GM12878 (cell line): ENCODE results near the gene GRHL1. TPM values are rescaled to one million over a fixed set of nuclear protein-coding genes. Genes with fewer than 3 reads are reported as not detected.

ENCODE experiments used
- ATAC-seq: fragments of 200-7000 bp; cut with Tn5 transposase; 3 replicates; pipeline ENCODE4 v1.9.1; 2020; ENCODE audit warnings: mild to moderate bottlenecking, moderate library complexity
- BruUV-seq: library from RNA; stranded (reverse); fragments of 400-500 nt; replicated peaks from 2 replicates; lab custom pipeline; 2021; lab: Mats Ljungman, UMichigan
- CTCF ChIA-PET: fragments of 300-600 bp; sonication (Branson Sonifier 250); formaldehyde crosslinking; extraction: SDS; loops from one replicate; lab custom pipeline; 2021; ENCODE audit warnings: inconsistent platforms; lab: Yijun Ruan, JAX
- POLR2A ChIA-PET: fragments of 350-600 bp; formaldehyde crosslinking; extraction: SDS; loops from one replicate; lab custom pipeline; 2021; ENCODE audit warnings: inconsistent platforms; lab: Charles Lee
- RAD21 ChIA-PET: fragments of 300-600 bp; sonication (Branson Sonifier 250); formaldehyde crosslinking; loops from one replicate; lab custom pipeline; 2023; ENCODE audit warnings: antibody characterized with exemption; ENCODE audit not compliant: unreplicated experiment; lab: Charles Lee
- SMC1A ChIA-PET: fragments of 300-600 bp; sonication (Branson Sonifier 250); formaldehyde crosslinking; loops from one replicate; lab custom pipeline; 2023; ENCODE audit not compliant: unreplicated experiment, uncharacterized antibody; lab: Charles Lee
- DNase-seq: peaks from one replicate; pipeline ENCODE4 v3.0.0-alpha.2; 2011; ENCODE audit warnings: low read depth, low spot score
- FAIRE-seq: peaks from 3 replicates; lab custom pipeline; 2011; peaks lifted over from hg19 to GRCh38; lab: Jason Lieb, UNC
- H2AFZ ChIP-seq: 2 replicates; pipeline ENCODE4 v1.6.0; 2011; ENCODE audit warnings: low read depth, low read length, control low read depth; ENCODE audit not compliant: control insufficient read depth
- H3K27ac ChIP-seq: 2 replicates; pipeline ENCODE4 v1.5.1; 2011; ENCODE audit warnings: control low read depth; ENCODE audit not compliant: control insufficient read depth, insufficient read depth
- H3K27me3 ChIP-seq, 2 experiments: replicated peaks in 1 of 2; 2 replicates each; pipeline versions ENCODE4 v1.6.0 to v1.6.1; 2011; ENCODE audit warnings: low read length in 1 of 2; ENCODE audit not compliant: control insufficient read depth in 2 of 2, insufficient read depth in 2 of 2
- H3K36me3 ChIP-seq, 2 experiments: 2 replicates each; pipeline ENCODE4 v1.5.1; 2011; ENCODE audit warnings: low read length in 1 of 2; ENCODE audit not compliant: control insufficient read depth in 2 of 2, insufficient read depth in 2 of 2
- H3K4me1 ChIP-seq: 2 replicates; pipeline ENCODE4 v1.6.1; 2011; ENCODE audit warnings: mild to moderate bottlenecking, low read length, moderate library complexity, mixed read lengths; ENCODE audit not compliant: control insufficient read depth, insufficient read depth
- H3K4me2 ChIP-seq: 2 replicates; pipeline ENCODE4 v1.6.0; 2011; ENCODE audit warnings: control low read depth; ENCODE audit not compliant: control insufficient read depth, insufficient read depth
- H3K4me3 ChIP-seq: fragments of 200-600 bp; sonication (generic); 2 replicates; pipeline ENCODE4 v1.5.1; 2016
- H3K79me2 ChIP-seq: 2 replicates; pipeline ENCODE4 v1.6.0; 2011; ENCODE audit warnings: low read length; ENCODE audit not compliant: control insufficient read depth, insufficient read depth
- H3K9ac ChIP-seq: 2 replicates; pipeline ENCODE4 v1.8.0; 2011; ENCODE audit warnings: low read length, control low read depth, mixed read lengths; ENCODE audit not compliant: control insufficient read depth, insufficient read depth
- H3K9me3 ChIP-seq: replicated peaks from 3 replicates; pipeline ENCODE4 v1.5.1; 2011; ENCODE audit warnings: mild to moderate bottlenecking, low read length; ENCODE audit not compliant: control insufficient read depth, insufficient read depth
- H4K20me1 ChIP-seq: 2 replicates; pipeline ENCODE4 v1.6.0; 2011; ENCODE audit not compliant: control insufficient read depth, insufficient read depth
- EGR1 ChIP-seq, 2 experiments: IDR thresholded peaks; 1 replicate in 1 of 2; 2 replicates in 1 of 2; pipeline ENCODE4 v1.6.1; 2011 to 2012; ENCODE audit warnings: low read depth in 2 of 2, low read length in 2 of 2, borderline replicate concordance in 1 of 2, mild to moderate bottlenecking in 1 of 2, moderate library complexity in 1 of 2
- HDAC2 ChIP-seq: fragments of 200-600 bp; sonication (generic); IDR thresholded peaks from 2 replicates; pipeline ENCODE4 v1.6.1; 2017
- IKZF1 ChIP-seq: fragments of 450-650 bp; conservative IDR thresholded peaks from 2 replicates; pipeline ENCODE4 v1.6.1; 2017; ENCODE audit warnings: antibody characterized with exemption, mild to moderate bottlenecking
- MYC ChIP-seq: IDR thresholded peaks from 2 replicates; pipeline ENCODE4 v1.6.1; 2011; ENCODE audit warnings: mild to moderate bottlenecking, low read length, moderate library complexity, inconsistent platforms; ENCODE audit not compliant: insufficient read depth, insufficient replicate concordance, insufficient read length, severe bottlenecking
- NFIC ChIP-seq: IDR thresholded peaks from 2 replicates; pipeline ENCODE4 v1.6.1; 2012; ENCODE audit warnings: low read depth, mild to moderate bottlenecking, inconsistent platforms, low read length, moderate library complexity
- NR2C1 ChIP-seq: fragments of 450-650 bp; IDR thresholded peaks from 2 replicates; pipeline ENCODE4 v1.6.1; 2017; ENCODE audit warnings: antibody characterized with exemption, mild to moderate bottlenecking, moderate library complexity
- RUNX3 ChIP-seq: IDR thresholded peaks from 2 replicates; pipeline ENCODE4 v1.6.1; 2012; ENCODE audit warnings: low read length, inconsistent platforms
- SIN3A ChIP-seq: IDR thresholded peaks from 2 replicates; pipeline ENCODE4 v1.6.1; 2012; ENCODE audit warnings: low read depth, low read length, improper control_type of control experiment
- ZBED1 ChIP-seq: IDR thresholded peaks from 2 replicates; pipeline ENCODE4 v1.6.1; 2016; ENCODE audit warnings: borderline replicate concordance
- ZBTB33 ChIP-seq: fragments of 450-650 bp; IDR thresholded peaks from 2 replicates; pipeline ENCODE4 v1.6.1; 2017; ENCODE audit warnings: mild to moderate bottlenecking
- WGBS: methylation state at CpG from one replicate; pipeline ENCODE4 v1.1.6; 2016; ENCODE audit warnings: low lambda C conversion rate; ENCODE audit not compliant: insufficient replicate concordance, insufficient coverage; ENCODE audit errors: missing lambda C conversion rate; 5-methylcytosine and 5-hydroxymethylcytosine counted together
- in situ Hi-C: fragments of 300-500 bp; cut with MboI; formaldehyde crosslinking; loops from 9 replicates; pipeline ENCODE4 v1.14.3; 2018; ENCODE audit warnings: mixed read lengths
- intact Hi-C: fragments of 100-400 bp; cut with micrococcal nuclease; formaldehyde crosslinking; loops from one replicate; pipeline ENCODE4 v1.14.2; 2022; ENCODE audit not compliant: unreplicated experiment
- polyA plus RNA-seq, 11 experiments: library from polyadenylated mRNA; depleted of rRNA in 4 of 11; unstranded in 6 of 11; stranded (reverse) in 5 of 11; fragments of >200 nt; fragmentation: Nextera tagmentation in 4 of 11; fragmentation: Illumina TruSeq in 1 of 11; extraction: Ambion mirVana in 4 of 11; extraction: Trizol in 1 of 11; gene quantifications; 1 replicate in 1 of 11; 2 replicates in 10 of 11; pipeline versions ENCODE4 v1.2.1 to v1.2.3, GENCODE V29; 2011 to 2016; ENCODE audit warnings: inconsistent platforms in 2 of 11, missing spikeins in 2 of 11, low read depth in 1 of 11
- total RNA-seq, 4 experiments: library from RNA; depleted of rRNA in 3 of 4; stranded (reverse); fragments of >200 nt in 3 of 4; fragmentation: Illumina TruSeq in 1 of 4; extraction: Trizol in 1 of 4; gene quantifications; 2 replicates each; pipeline versions ENCODE4 v1.2.1 to v1.2.3, GENCODE V29; 2013 to 2021

Gene GRHL1
- total and polyA plus RNA-seq, 10 of the 15 experiments (the other 5 are each of a cell fraction or from before 2014, with no cell fraction given): 0.09 to 0.81 (median 0.28) TPM; not detected in 1

- ChIA-PET CTCF (interaction anchor here (1.6 kb wide), 1 partner anchor 32 kb away, joined by 5 read pairs; no protein-coding TSS in a partner anchor), POLR2A (no interaction called here), RAD21 (no interaction called here), SMC1A (no interaction called here)
- ATAC-seq: no peak
- no peak for DNase-seq
- no peak overlapping the region for H2AFZ ChIP-seq
- no peak overlapping the region for H3K27ac ChIP-seq
- peaks cover 2% of the 10 kb centered on the region; the same call in 1 of the 3 replicates for H3K9me3 ChIP-seq
- H3K4me2 ChIP-seq: no peak overlapping the region
- TF ChIP-seq NR2C1: no peak
- no peak for TF ChIP-seq HDAC2
- no peak for TF ChIP-seq ZBTB33
- TF ChIP-seq MYC: no peak
- TF ChIP-seq ZBED1: no peak
- no peak for TF ChIP-seq IKZF1
- TF ChIP-seq EGR1 (IDR thresholded peaks at IDR 0.05; ENCODE audit: borderline replicate concordance in 1 of 2, low read depth in 2 of 2, low read length in 2 of 2): no peak
- TF ChIP-seq RUNX3: no peak
- no peak for TF ChIP-seq NFIC
- no peak for TF ChIP-seq SIN3A
- no peaks in the 10 kb centered on the region for H3K36me3 ChIP-seq
- intact Hi-C loops (no loop called here), in situ Hi-C loops (no loop called here)
- no peaks in the 10 kb centered on the region for H4K20me1 ChIP-seq
- no TSS peak for BruUV-seq
- H3K27me3 ChIP-seq: no peaks in the 10 kb centered on the region; a peak in 1 of 4 replicates
- H3K4me1 ChIP-seq: no peaks in the 10 kb centered on the region
- FAIRE-seq: no peak
- WGBS: 60% methylated on average over 8 of the region's 8 CpGs
- no peaks in the 10 kb centered on the region for H3K79me2 ChIP-seq
- H3K9ac ChIP-seq: no peak overlapping the region
- H3K4me3 ChIP-seq: no peak overlapping the region
Observed at GRCh38 chr2:10016802-10017258, 65.3 kb downstream of the GRHL1 start.
